Measurements from ENCODE around the gene MBTPS2. TPM values are rescaled to one million over a fixed set of nuclear protein-coding genes. Genes with fewer than 3 reads are reported as not detected.
"Not testable (repeated sequence)": the region's sequence is repeated elsewhere in the genome, so short reads cannot be mapped to it uniquely, and the experiment has no call there.

MBTPS2 gene
- total RNA-seq, 1 donor from 2014 or later, result 11.2 TPM

DNA sequence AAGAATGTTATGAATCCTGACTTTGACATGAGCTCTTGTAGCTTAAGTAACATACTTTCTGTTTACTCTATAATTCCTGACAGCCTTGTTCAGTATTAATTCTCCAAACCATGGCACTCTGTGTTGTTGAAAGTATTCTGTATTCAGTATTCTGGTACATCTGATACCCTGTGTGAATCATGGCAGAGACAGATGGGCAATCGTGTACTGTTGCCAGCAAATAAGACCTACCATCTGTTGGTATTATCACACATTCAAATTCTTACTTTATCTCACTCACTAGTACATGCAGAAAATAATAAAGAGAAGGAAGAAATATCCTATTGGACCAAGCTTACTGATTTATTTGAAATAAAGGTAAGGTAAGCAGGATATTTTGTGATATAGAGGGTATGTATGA, 7.9 kb downstream of the MBTPS2 start:
- intact Hi-C loops (cut with DNase I), result loop anchor here (10.0 kb wide), 1 partner anchor 127 kb away; no protein-coding TSS in a partner anchor
- DNase-seq (ENCODE audit: low spot score), result no peak

DNA sequence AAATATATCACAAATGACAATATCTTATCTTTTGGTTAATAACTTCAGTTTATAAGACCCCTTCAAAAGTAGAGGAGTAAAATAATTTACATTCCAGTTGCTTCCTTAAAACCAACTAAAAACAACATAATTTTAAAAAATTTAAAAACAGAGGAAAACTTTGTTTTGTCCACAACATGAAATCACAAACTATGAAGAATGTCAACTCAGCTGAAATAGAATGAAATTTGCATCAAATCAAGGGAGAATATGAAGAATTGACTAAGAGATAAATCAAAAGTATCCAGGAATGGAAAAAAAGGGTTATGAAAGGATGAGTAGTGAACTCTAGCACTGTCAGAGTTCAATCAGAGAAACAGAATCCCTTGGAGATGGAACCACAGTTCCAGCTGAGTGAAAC, 14.2 kb downstream of the MBTPS2 start:
- DNase-seq (ENCODE audit: low spot score), result no peak
- intact Hi-C loops (cut with DNase I), result no loop called here

DNA sequence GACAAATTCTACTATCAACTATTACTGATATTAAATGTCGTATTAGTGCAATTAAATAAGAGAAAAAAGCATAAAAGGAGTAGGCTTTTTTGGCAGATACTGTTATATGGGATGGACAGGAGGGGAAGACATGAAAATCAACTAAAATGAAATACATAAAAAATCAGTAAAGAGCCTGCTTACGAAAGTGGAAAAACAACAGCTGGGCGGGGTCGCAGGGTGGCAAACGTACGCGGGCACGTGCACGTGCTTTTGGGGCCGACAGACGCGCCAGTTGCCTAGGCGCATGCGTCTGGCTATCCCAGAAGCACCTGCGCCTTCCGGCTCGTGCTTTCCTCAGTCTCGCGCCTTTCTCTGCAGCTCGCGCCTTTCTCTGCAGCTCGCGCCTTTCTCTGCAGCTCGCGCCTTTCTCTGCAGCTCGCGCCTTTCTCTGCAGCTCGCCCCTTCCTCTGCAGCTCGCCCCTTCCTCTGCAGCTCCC, 16.6 kb downstream of the MBTPS2 start, which contains the start of gene YY2:
YY2 (plus strand) TSS at position 51 of the 479 bp plus-strand sequence. CDS start 498 bp downstream, outside the sequence.
- DNase-seq (ENCODE audit: low spot score), result no peak
- intact Hi-C loops (cut with DNase I), result no loop called here

DNA sequence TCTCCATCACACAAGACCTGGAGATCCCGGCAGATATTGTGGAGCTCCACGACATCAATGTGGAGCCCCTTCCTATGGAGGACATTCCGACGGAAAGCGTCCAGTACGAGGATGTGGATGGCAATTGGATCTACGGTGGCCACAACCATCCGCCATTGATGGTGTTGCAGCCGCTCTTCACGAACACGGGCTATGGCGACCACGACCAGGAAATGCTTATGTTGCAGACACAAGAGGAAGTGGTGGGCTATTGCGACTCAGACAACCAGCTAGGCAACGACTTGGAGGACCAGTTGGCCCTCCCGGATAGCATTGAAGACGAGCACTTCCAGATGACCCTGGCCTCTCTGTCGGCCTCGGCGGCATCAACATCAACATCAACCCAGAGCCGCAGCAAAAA, 17.1 kb downstream of the MBTPS2 start:
- intact Hi-C loops (cut with DNase I), result no loop called here
- DNase-seq (ENCODE audit: low spot score), result no peak

DNA sequence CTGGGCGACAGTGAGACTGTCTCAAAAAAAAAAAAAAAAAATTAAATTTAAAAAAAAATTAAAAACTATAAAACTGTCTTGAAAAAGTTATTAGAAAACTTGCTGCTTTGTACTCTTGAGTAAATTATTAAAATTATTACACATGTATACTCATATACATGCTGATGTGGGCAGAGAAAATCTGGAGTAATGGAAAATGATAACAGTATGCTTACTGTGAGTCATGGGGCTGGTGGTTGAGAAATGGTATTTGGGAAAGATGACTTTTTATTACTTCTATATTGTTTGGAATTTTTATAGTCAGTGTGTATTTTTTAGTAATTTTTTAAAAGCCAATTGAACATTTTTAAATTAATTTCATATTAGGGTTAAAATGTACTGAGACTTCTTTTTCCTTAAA, 23.8 kb downstream of the MBTPS2 start:
- intact Hi-C loops (cut with DNase I), result no loop called here
- DNase-seq (ENCODE audit: low spot score), result no peak

DNA sequence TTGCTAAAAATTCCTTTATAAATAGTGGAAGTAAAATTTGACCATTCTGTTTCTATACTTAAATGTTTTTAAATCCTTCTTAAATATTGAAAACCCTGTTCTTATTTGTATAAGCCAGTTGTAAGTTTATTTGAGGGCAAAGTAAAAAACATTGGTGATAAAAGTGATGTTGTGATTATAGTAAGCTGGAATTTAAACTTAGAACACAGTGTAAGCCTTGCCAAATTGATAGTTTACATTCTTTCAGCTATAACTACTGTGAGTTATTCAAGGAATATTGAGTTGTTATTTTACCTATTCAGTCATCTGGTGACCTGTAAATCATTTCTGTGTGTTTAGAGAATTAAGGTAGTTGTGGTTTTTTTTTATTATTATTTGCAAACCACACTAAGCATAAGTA, 26.0 kb downstream of the MBTPS2 start:
- intact Hi-C loops (cut with DNase I), result no loop called here
- no peak for DNase-seq (ENCODE audit: low spot score)

DNA sequence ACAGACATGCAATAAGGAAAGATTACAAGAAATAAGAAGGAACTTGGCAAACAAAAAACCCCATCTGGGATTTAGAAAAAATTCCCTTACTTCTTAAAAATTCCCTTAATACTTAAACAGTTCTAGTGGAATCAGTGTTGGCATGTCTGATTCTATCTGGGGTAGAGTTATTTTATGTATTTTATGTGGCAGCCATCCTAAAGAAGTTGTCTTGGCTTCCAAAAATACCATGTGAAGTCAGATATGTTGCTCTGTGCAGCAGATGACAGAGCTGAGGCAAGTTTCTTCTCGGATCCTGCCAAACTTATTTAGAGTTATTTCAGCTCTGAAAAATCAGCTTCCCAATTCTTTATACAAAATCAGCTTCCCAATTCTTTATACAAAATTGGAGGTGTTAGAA, 31.1 kb downstream of the MBTPS2 start:
- DNase-seq (ENCODE audit: low spot score), result no peak
- intact Hi-C loops (cut with DNase I), result no loop called here

DNA sequence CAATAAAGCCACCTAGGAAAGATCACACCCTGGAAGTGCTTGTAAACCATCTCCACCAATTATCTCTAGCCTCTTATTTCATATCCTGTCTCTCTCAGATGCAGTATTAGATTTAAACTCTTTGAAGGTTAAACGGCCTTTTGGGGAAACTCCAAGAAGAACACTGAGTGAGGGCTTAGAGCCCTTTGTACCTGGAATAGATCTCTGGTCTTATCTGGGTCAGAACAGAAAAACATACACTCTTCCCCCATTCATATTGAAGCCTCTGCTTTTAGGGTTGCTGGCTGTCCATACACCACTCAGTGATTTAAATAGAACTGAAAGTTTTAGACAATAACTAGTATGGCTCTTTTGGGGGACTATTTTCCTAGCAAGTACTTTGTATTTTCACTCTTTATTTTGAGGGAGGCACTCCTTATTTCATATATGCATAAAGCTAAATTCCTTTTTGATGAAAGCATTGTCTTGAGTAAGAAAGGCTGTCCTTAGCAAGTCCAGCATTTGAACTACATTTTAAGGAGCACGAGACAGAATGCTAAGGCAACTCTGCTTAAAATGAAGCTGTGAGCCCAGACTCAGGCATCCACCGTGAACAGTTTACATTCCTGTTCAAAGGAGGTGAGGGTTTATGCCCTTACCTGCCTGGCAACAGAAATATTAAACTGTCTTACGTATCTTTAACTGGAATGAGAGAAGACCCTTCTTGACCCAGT, 33.8 kb downstream of the MBTPS2 start:
- no peak for DNase-seq (ENCODE audit: low spot score)
- intact Hi-C loops (cut with DNase I), result no loop called here

DNA sequence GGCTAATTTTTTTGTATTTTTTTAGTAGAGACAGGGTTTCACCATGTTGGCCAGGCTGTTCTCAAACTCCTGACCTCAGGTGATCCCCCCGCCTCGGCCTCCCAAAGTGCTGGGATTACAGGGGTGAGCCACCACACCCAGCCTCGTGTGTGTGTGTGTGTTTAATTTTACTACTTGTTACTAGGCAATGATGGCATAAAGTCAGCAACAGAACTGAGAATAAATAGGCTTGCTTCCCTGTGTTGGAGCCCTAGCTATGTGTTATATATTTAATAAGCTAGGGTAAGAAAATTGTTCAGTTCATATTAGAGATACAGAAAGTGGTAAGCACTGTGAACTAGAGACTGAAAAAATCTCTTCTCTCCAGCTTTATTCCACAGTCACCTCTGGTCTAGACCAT, 34.8 kb downstream of the MBTPS2 start:
- DNase-seq (ENCODE audit: low spot score); intact Hi-C loops (cut with DNase I): not testable (repeated sequence)

DNA sequence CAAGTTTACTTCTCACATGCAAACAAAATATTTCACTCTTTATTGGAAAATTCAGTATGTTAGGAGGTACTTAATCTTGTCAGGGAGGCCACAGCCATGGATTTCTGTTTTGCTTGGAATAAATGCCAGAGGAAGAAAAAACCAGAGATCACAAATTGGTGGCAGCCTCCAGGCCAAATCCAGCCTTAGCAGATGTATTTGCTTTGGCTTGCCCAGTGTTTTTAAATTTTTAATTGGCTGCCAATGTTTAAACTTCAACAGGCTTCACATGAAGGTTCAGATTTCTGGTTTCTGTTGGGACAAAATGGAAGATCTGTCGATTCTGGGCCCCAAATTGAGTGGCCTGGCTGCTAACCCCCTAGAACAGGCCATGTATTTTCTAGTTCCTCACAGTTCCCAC, 35.6 kb downstream of the MBTPS2 start:
- intact Hi-C loops (cut with DNase I), result no loop called here

DNA sequence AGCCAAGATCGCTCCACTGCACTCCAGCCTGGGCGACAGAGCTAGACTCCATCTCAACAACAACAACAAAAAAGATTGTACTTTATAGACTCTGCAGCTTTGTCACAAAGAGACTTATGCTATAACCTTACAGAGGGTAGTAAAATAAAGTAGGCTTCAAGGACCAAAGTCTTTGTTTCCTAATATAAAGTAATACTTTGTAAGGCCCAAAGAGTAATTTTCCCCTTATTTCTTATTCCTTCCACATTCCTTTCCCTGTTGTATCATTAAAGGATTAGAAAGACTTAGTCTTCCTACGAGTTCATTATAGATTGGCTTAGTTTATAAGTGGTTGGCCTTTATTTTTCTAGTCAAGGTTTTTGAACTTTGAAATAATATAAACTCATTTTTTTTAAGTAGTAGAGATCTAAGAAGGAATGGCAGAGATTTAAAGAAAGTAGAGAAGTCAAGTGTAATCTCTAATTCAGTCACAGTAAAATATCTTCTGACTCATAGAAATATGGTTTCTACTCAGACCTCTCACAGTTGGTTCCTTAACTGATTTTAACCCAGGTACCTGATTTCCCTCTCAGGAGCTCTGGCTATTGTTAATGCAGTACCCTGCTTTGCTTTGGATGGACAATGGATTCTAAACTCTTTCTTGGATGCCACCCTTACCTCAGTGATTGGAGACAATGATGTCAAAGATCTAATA, 42.6 kb downstream of the MBTPS2 start:
- intact Hi-C loops (cut with DNase I), result no loop called here
- no peak for DNase-seq (ENCODE audit: low spot score)

More for the DNA sequence above, 35.6 kb downstream of the MBTPS2 start:
- DNase-seq (ENCODE audit: low spot score), result no peak

DNA sequence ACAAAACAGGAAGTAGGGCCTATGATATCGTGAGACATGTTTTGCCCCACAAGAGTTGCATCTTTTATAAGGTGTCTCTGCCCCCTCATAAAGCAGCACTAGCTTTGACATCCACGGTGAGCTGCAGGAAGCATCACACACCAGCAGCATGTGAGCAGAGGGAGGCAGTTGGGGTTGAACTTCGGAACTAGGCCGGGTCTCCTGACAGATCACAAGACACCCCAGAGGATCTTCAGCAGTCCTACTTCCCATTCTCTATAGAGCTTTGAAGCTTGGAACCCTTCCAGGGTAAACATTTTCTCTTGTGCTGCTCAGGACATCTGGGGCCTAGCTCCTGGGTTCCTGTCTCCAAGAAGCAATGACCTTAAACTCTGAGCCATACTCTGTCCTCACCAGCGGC, 43.8 kb downstream of the MBTPS2 start:
- DNase-seq (ENCODE audit: low spot score), result no peak
- intact Hi-C loops (cut with DNase I), result no loop called here

DNA sequence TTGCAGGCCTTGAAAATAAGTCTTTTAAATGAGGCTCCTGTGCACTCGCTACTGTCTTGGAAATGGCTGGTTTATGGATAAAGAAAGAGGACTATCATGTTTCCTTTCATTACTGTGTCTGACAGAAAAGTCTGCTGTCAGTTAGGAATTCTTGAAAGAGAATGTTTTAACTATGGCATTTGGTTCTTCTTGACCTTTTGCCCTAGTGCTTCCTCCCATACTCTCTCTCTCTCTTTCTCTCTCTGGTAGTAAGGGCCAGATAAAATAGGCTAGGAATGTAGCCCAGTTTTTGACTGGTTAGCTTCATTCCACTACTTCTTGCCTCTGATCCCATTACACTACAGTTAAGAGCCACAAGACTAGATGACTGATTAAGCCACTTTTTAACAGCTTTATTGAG, 46.2 kb downstream of the MBTPS2 start:
- intact Hi-C loops (cut with DNase I), result no loop called here
- no peak for DNase-seq (ENCODE audit: low spot score)

DNA sequence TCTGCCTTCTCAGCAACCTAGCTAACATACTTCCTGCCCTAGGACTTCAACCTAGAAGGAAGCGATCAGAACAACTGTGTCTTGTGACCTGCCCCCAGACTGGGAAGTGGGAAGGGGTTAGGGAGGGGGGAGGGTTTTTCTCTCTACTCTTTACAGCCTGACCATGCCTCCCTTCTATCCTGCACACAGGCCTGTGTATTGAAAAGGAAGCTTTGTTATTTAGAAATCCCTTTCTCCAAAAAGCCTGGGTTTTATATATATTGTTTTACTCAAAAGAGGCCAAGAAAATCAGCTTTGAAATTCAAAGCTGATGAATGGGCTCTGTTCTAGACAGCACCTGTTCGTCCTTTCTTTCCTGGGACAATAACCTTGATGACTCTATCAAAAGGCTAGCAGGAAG, 65.9 kb downstream of the MBTPS2 start:
- DNase-seq (ENCODE audit: low spot score), result no peak
- intact Hi-C loops (cut with DNase I), result no loop called here

DNA sequence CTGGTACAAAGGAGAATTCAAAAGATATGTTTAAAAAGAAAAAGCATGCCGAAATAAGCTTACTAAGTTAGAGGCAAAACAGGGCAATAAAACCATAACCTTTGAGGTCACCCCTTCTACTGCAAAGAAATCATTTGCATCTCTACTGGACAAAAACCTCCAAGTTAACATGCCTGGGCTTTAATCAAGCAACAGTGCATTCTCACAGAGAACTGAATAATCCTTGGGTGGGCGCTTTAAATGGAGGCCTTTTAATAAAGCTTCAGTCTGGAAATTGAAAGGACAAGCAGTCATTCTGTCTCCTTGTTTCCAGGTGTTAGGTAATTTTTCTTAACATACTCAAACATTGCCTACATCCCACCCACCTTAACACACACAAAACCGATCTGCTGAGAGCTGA, 66.5 kb downstream of the MBTPS2 start:
- DNase-seq (ENCODE audit: low spot score), result no peak
- intact Hi-C loops (cut with DNase I), result no loop called here

DNA sequence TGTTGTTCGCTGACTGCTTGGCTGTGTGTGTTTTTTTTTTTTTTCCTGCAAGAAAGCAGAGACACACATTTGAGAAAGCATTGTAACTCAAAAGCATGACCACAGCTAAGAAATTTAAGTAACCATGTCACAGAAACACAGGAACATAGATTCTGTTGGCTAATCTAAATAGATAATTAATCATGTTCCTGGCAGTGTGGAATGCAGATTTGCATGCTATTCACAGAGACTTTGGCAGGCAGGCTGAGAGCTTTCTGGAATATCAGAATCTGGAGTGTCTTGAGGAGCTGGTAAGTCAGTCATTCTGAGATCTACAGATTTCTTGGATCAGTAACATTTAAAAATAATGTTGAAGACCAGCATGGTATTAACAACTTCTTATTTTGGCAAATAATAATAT, 67.8 kb downstream of the MBTPS2 start:
- intact Hi-C loops (cut with DNase I), result no loop called here

DNA sequence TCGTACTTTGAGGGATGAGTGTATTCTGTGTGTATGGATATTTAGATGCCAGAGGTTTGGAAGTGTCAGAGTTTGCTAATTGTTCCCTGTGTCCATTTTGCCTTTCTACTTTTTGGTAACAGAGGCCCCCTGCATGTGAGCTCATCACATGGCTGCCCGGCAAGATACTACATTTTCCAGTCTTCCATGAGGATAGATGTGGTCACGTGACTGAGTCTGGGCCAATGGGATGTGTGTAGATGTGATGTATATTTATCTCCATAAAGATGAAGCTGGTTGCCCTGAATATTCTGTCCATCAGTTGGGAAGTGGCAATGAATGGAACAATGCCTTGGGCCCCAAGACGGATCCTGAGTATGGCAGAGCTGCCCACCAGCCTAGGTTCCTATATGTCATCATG, 72.1 kb downstream of the MBTPS2 start:
- intact Hi-C loops (cut with DNase I), result no loop called here

More for the DNA sequence above, 67.8 kb downstream of the MBTPS2 start:
- no peak for DNase-seq (ENCODE audit: low spot score)

DNA sequence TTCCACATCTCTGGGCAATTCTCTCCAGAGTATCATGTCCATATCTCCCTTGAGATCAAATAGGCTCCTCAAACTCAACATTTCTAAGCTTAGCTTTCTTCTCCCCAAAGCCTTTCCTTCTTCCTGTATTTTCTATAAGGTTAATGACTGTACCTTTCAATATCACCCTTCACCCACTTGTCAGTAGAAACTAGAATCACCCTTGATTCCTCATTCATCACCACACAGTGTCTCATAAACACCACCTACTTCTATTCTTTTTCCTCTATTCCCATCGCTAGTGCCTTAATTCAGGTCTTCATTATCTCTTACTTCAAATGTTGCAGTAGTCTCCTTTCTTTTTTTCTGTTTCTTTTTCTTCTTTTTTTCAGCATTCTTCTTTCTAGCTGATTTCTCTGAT, 72.8 kb downstream of the MBTPS2 start:
- DNase-seq (ENCODE audit: low spot score), result no peak
- intact Hi-C loops (cut with DNase I), result no loop called here

More for the DNA sequence above, 72.1 kb downstream of the MBTPS2 start:
- no peak for DNase-seq (ENCODE audit: low spot score)

DNA sequence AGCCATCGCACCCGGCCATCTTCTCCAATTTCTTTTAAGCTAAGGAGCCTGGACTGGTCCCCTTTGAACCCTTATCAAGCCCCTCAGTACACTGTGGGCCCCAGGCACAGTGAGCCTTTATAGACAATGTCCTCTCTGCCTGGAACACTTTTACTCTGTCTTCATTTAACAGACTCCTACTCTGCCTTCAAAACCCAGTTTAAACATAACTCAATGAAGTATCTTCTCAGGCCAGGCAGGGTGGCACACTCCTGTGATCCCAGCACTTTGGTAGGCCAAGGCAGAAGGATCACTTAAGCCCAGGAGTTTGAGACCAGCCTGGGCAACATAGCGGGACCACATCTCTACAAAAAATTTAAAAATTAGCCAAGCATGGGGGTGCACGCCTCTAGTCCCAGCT, 73.6 kb downstream of the MBTPS2 start:
- intact Hi-C loops (cut with DNase I), result no loop called here
- DNase-seq (ENCODE audit: low spot score), result no peak

DNA sequence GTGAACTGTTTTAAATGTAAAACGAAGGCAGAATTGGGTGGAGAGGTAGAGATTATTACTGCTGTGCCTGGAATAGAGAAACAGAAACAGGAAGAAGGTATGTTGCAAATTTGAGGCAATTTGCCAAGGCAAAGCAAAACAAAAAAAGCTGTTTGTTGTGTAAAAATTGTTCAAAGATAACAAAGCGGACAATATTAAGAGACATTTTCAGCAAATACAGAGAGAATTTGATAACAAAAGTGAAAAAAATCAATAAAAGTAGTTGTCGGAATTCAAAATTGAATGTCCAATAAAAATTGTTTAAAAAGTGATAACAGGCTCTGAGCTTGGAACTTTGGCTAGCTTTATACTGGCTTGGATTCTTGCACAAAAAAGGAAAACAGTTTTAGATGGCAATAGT, 86.7 kb downstream of the MBTPS2 start:
- intact Hi-C loops (cut with DNase I), result no loop called here
- DNase-seq (ENCODE audit: low spot score), result no peak
